GM23248 (cell line): Measurements from ENCODE around the gene SMU1. TPM values are rescaled to one million over a fixed set of nuclear protein-coding genes. Genes with fewer than 3 reads are reported as not detected.

Experiments
- DNase-seq: peaks from one replicate; pipeline ENCODE4 v3.0.0-alpha.2; 2015
- H2AFZ ChIP-seq: fragments of 200-600 bp; sonication (generic); 2 replicates; pipeline ENCODE4 v1.6.1; 2016; ENCODE audit warnings: antibody characterized with exemption
- H3F3A ChIP-seq: fragments of 200-600 bp; sonication (generic); 2 replicates; pipeline ENCODE4 v1.6.1; 2016; ENCODE audit warnings: mild to moderate bottlenecking, antibody characterized with exemption, mixed run types; ENCODE audit not compliant: insufficient read depth
- H3K27ac ChIP-seq: fragments of 200-600 bp; sonication (generic); 2 replicates; pipeline ENCODE4 v1.5.1; 2016; ENCODE audit warnings: mild to moderate bottlenecking
- H3K27me3 ChIP-seq: fragments of 200-600 bp; sonication (generic); replicated peaks from 2 replicates; pipeline ENCODE4 v1.6.1; 2016; ENCODE audit warnings: mild to moderate bottlenecking; ENCODE audit not compliant: insufficient read depth
- H3K36me3 ChIP-seq: fragments of 200-600 bp; sonication (generic); 2 replicates; pipeline ENCODE4 v1.6.1; 2016; ENCODE audit warnings: low read depth, mild to moderate bottlenecking
- H3K4me1 ChIP-seq: fragments of 200-600 bp; sonication (generic); 2 replicates; pipeline ENCODE4 v1.6.1; 2016; ENCODE audit warnings: mild to moderate bottlenecking; ENCODE audit not compliant: insufficient read depth
- H3K4me2 ChIP-seq: fragments of 200-600 bp; sonication (generic); one replicate; pipeline ENCODE4 v1.6.1; 2016; ENCODE audit warnings: mild to moderate bottlenecking; ENCODE audit not compliant: unreplicated experiment
- H3K4me3 ChIP-seq: fragments of 200-600 bp; sonication (generic); 2 replicates; pipeline ENCODE4 v1.5.1; 2016; ENCODE audit warnings: mild to moderate bottlenecking
- H3K79me2 ChIP-seq: fragments of 200-600 bp; sonication (generic); 2 replicates; pipeline ENCODE4 v1.6.1; 2016; ENCODE audit warnings: mild to moderate bottlenecking; ENCODE audit not compliant: insufficient read depth
- H3K9ac ChIP-seq: fragments of 200-600 bp; sonication (generic); 2 replicates; pipeline ENCODE4 v1.6.1; 2016; ENCODE audit warnings: mild to moderate bottlenecking
- H3K9me2 ChIP-seq: fragments of 200-600 bp; sonication (generic); 2 replicates; pipeline ENCODE4 v1.6.1; 2016; ENCODE audit warnings: mixed run types, mild to moderate bottlenecking, moderate library complexity; ENCODE audit not compliant: insufficient read depth
- H3K9me3 ChIP-seq: fragments of 200-600 bp; sonication (generic); one replicate; pipeline ENCODE4 v1.6.1; 2017; ENCODE audit warnings: low read depth
- H4K20me1 ChIP-seq: fragments of 200-600 bp; sonication (generic); 2 replicates; pipeline ENCODE4 v1.6.0; 2016; ENCODE audit not compliant: insufficient read depth
- EZH2 ChIP-seq: fragments of 200-600 bp; sonication (generic); IDR thresholded peaks from 2 replicates; pipeline ENCODE4 v1.6.1; 2018; ENCODE audit warnings: antibody characterized with exemption, mild to moderate bottlenecking; ENCODE audit not compliant: insufficient read depth, poor library complexity, severe bottlenecking
- EZH2phosphoT487 ChIP-seq: fragments of 200-600 bp; sonication (generic); IDR thresholded peaks from 2 replicates; pipeline ENCODE4 v1.6.1; 2018; ENCODE audit warnings: antibody characterized with exemption, moderate library complexity, mild to moderate bottlenecking, low read depth; ENCODE audit not compliant: insufficient read depth
- WGBS, 2 experiments: methylation state at CpG; one replicate each; pipeline ENCODE4 v1.1.6; 2015 to 2017; ENCODE audit warnings: low lambda C conversion rate in 2 of 2, low coverage in 1 of 2; ENCODE audit errors: missing lambda C conversion rate in 2 of 2; 5-methylcytosine and 5-hydroxymethylcytosine counted together
- in situ Hi-C: fragments of 300-500 bp; cut with MboI; formaldehyde crosslinking; loops from 2 replicates; pipeline ENCODE4 v1.15.0; 2020
- polyA plus RNA-seq: library from polyadenylated mRNA; unstranded; fragments of >200 nt; fragmentation: Nextera tagmentation; extraction: Ambion mirVana; gene quantifications from 2 replicates; pipeline ENCODE4 v1.2.1, GENCODE V29; 2016
- total RNA-seq: library from RNA; depleted of rRNA; stranded (reverse); fragments of >200 nt; shearing (Covaris generic); gene quantifications from 2 replicates; pipeline ENCODE4 v1.2.3, GENCODE V29; 2014

The SMU1 gene
- total and polyA plus RNA-seq, 2 experiments from 2014 or later: 18.6 to 26.3 TPM

- Histone ChIP-seq H3K4me3 (no peak overlapping the region), H3K9me3 (no peaks in the 10 kb centered on the region), H2AFZ (no peak overlapping the region), H3K27ac (peak overlapping the region; percentile 82), H3K79me2 (no peaks in the 10 kb centered on the region), H3K9me2 (no peaks in the 10 kb centered on the region), H3F3A (peaks cover 72% of the 10 kb centered on the region), H3K27me3 (no peaks in the 10 kb centered on the region), H3K4me1 (peaks cover 52% of the 10 kb centered on the region), H3K9ac (no peak overlapping the region), H3K36me3 (no peaks in the 10 kb centered on the region), H3K4me2 (peak overlapping the region; percentile 5), H4K20me1 (no peaks in the 10 kb centered on the region)
- TF ChIP-seq EZH2phosphoT487 (no peak), EZH2 (no peak)
- WGBS, 2 experiments: 88 to 90% methylated on average over 1 of the region's 1 CpG
- no peak for DNase-seq
- in situ Hi-C loops: no loop called here
These were observed 29.5 kb upstream of the SMU1 start for GRCh38 chr9:33105959-33106358.

- no peak overlapping the region for H3K9ac ChIP-seq
- TF ChIP-seq EZH2: no peak
- no peak for TF ChIP-seq EZH2phosphoT487
- H3K79me2 ChIP-seq: no peaks in the 10 kb centered on the region
- in situ Hi-C loops: no loop called here
- H3F3A ChIP-seq: peaks cover 73% of the 10 kb centered on the region
- no peaks in the 10 kb centered on the region for H3K27me3 ChIP-seq
- WGBS, 2 experiments: 85 to 89% methylated on average over 5 of the region's 5 CpGs
- no peak overlapping the region for H3K27ac ChIP-seq
- H3K9me3 ChIP-seq: no peaks in the 10 kb centered on the region
- DNase-seq: no peak
- H3K4me2 ChIP-seq: no peak overlapping the region
- no peaks in the 10 kb centered on the region for H4K20me1 ChIP-seq
- H2AFZ ChIP-seq: no peak overlapping the region
- H3K36me3 ChIP-seq: no peaks in the 10 kb centered on the region
- no peak overlapping the region for H3K4me3 ChIP-seq
- no peaks in the 10 kb centered on the region for H3K9me2 ChIP-seq
- H3K4me1 ChIP-seq: peaks cover 52% of the 10 kb centered on the region
These were observed 29.0 kb upstream of the SMU1 start for GRCh38 chr9:33105504-33105903.

- H4K20me1 ChIP-seq: no peaks in the 10 kb centered on the region
- TF ChIP-seq EZH2 (no peak), EZH2phosphoT487 (no peak)
- no peak overlapping the region for H3K4me2 ChIP-seq
- DNase-seq: no peak
- no peak overlapping the region for H3K4me3 ChIP-seq
- no peak overlapping the region for H3K27ac ChIP-seq
- H3K9me2 ChIP-seq: no peaks in the 10 kb centered on the region
- H3K36me3 ChIP-seq: no peaks in the 10 kb centered on the region
- no peaks in the 10 kb centered on the region for H3K9me3 ChIP-seq
- no peaks in the 10 kb centered on the region for H3K79me2 ChIP-seq
- peaks cover 71% of the 10 kb centered on the region for H3F3A ChIP-seq
- no peak overlapping the region for H3K9ac ChIP-seq
- no peak overlapping the region for H2AFZ ChIP-seq
- no peaks in the 10 kb centered on the region for H3K27me3 ChIP-seq
- WGBS, 2 experiments: 82 to 89% methylated on average over 7 of the region's 7 CpGs
- peaks cover 52% of the 10 kb centered on the region for H3K4me1 ChIP-seq
- in situ Hi-C loops: no loop called here
These were observed 27.9 kb upstream of the SMU1 start for GRCh38 chr9:33104401-33104800.

- H3F3A ChIP-seq: peaks cover 64% of the 10 kb centered on the region
- in situ Hi-C loops: no loop called here
- no peaks in the 10 kb centered on the region for H3K79me2 ChIP-seq
- H3K4me3 ChIP-seq: no peak overlapping the region
- H4K20me1 ChIP-seq: no peaks in the 10 kb centered on the region
- no peaks in the 10 kb centered on the region for H3K36me3 ChIP-seq
- no peaks in the 10 kb centered on the region for H3K9me2 ChIP-seq
- WGBS, 2 experiments: 82 to 85% methylated on average over 8 of the region's 8 CpGs
- no peak for DNase-seq
- no peak overlapping the region for H2AFZ ChIP-seq
- no peak overlapping the region for H3K4me2 ChIP-seq
- no peak for TF ChIP-seq EZH2
- H3K27me3 ChIP-seq: no peaks in the 10 kb centered on the region
- no peak overlapping the region for H3K9ac ChIP-seq
- H3K4me1 ChIP-seq: peaks cover 52% of the 10 kb centered on the region
- no peak overlapping the region for H3K27ac ChIP-seq
- no peaks in the 10 kb centered on the region for H3K9me3 ChIP-seq
These were observed 27.2 kb upstream of the SMU1 start for GRCh38 chr9:33103501-33104281.
